Kidney (tissue), 14 donors: ENCODE results near the gene BTAF1. TPM values are rescaled to one million over a fixed set of nuclear protein-coding genes. Genes with fewer than 3 reads are reported as not detected.

Experiments used
- DNase-seq, 5 donors: peaks; one replicate each; pipeline ENCODE4 v3.0.0-alpha.2; 2013 to 2020
- FAIRE-seq: peaks from 2 replicates; lab custom pipeline; 2012; peaks lifted over from hg19 to GRCh38; lab: Jason Lieb, UNC
- H3K27ac ChIP-seq, 2 donors: one replicate each; pipeline ENCODE4 v1.7.0; 2013; ENCODE audit warnings: low read depth in 2 of 2, low read length in 2 of 2, inconsistent platforms in 1 of 2
- H3K27me3 ChIP-seq: one replicate; pipeline ENCODE4 v1.7.1; 2013; ENCODE audit warnings: low read length, inconsistent platforms; ENCODE audit not compliant: control insufficient read depth, insufficient read depth
- H3K36me3 ChIP-seq, 3 donors: one replicate each; pipeline versions ENCODE4 v1.7.0 to v1.7.1; 2013; ENCODE audit warnings: low read length in 3 of 3, control low read depth in 1 of 3, inconsistent platforms in 1 of 3; ENCODE audit not compliant: insufficient read depth in 3 of 3, control insufficient read depth in 2 of 3
- H3K4me1 ChIP-seq, 3 donors: one replicate each; pipeline versions ENCODE4 v1.7.0 to v1.7.1; 2013; ENCODE audit warnings: low read length in 3 of 3, inconsistent platforms in 1 of 3, low read depth in 1 of 3; ENCODE audit not compliant: control insufficient read depth in 2 of 3, insufficient read depth in 2 of 3
- H3K4me3 ChIP-seq, 3 donors: one replicate each; pipeline versions ENCODE4 v1.7.0 to v1.8.1; 2013; ENCODE audit warnings: low read length in 3 of 3, control low read depth in 1 of 3, inconsistent platforms in 1 of 3
- H3K9ac ChIP-seq, 3 donors: one replicate each; pipeline versions ENCODE4 v1.7.0 to v1.7.1; 2013; ENCODE audit warnings: low read length in 3 of 3, control low read depth in 1 of 3, inconsistent platforms in 1 of 3
- H3K9me3 ChIP-seq, 3 donors: one replicate each; pipeline versions ENCODE4 v1.7.0 to v1.7.1; 2013; ENCODE audit warnings: low read length in 3 of 3, control low read depth in 1 of 3, inconsistent platforms in 1 of 3; ENCODE audit not compliant: control insufficient read depth in 2 of 3, insufficient read depth in 1 of 3
- intact Hi-C: fragments of 100-400 bp; cut with DNase I; formaldehyde crosslinking; loops from one replicate; pipeline ENCODE4 v1.11.1; 2022
- polyA plus RNA-seq: library from polyadenylated mRNA; stranded (reverse); fragments of 350-450 nt; fragmentation: Illumina TruSeq; extraction: RNeasy Lipid Tissue Mini Kit (QIAGEN cat#74804); gene quantifications from one replicate; pipeline ENCODE4 v1.2.3, GENCODE V29; 2014; ENCODE audit warnings: low read depth, low replicate concordance; ENCODE audit not compliant: insufficient read depth
- total RNA-seq: library from RNA; stranded (reverse); fragmentation: NEBNext Ultra II Directional; extraction: Animal tissue kit (Norgen Biotek cat#: 25700); gene quantifications from one replicate; pipeline ENCODE4 v1.2.1, GENCODE V29; 2021
- TF ChIP-seq, protein P1 (sequence below): IDR thresholded peaks from 3 replicates; pipeline ENCODE4 v1.5.1; 2012; ENCODE audit warnings: mild to moderate bottlenecking, moderate library complexity, borderline replicate concordance; ENCODE audit not compliant: insufficient read depth; ENCODE audit errors: extremely low read depth
- donor health status: control.
- donor health status: control.
- donor health status: control.
- donor health status: control.
- donor health status: control.
- donor health status: DM: yes; HTN: yes; CAD: no.
- donor health status: Normal renal cell carcinoma (clear cell type).

Gene BTAF1
- total and polyA plus RNA-seq, 2 donors from 2014 or later = 4.3 to 35.1 TPM

DNA sequence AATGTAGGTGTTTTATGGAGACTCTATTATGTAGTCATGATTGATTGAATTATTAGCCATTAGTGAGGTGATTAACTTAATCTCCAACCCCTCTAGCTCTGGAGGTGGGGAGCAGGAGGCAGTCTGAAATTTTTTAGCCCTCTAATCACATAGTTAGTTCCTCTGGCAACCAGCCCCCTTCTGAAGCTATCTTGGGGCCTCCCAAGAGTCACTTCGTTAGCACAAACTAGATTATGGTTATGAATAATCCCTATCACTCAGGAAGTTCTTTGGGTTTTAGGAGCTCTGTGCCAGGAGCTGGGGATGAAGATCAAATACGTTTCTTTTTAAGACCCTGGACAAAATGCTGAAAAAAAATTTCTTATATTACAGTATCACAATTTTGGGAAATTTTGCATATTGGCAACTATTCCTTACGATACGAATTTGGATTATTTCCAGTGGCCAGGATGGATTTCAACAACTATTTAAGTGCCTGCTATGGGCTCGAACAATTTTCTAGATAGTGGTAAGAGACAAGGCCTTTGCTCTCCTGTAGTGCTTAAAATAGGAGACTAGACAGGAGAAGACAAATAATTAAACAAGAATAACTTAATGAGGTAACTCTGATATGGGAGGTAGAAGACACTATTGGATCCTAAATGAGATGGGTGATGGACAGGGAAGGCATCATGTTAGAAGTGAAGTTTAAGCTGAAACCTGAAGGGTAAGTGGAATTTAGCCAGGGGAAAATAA lies 52.9 kb downstream of the BTAF1 start:
- H3K4me1 ChIP-seq = no peaks in the 10 kb centered on the region
- TF ChIP-seq, protein P1, sequence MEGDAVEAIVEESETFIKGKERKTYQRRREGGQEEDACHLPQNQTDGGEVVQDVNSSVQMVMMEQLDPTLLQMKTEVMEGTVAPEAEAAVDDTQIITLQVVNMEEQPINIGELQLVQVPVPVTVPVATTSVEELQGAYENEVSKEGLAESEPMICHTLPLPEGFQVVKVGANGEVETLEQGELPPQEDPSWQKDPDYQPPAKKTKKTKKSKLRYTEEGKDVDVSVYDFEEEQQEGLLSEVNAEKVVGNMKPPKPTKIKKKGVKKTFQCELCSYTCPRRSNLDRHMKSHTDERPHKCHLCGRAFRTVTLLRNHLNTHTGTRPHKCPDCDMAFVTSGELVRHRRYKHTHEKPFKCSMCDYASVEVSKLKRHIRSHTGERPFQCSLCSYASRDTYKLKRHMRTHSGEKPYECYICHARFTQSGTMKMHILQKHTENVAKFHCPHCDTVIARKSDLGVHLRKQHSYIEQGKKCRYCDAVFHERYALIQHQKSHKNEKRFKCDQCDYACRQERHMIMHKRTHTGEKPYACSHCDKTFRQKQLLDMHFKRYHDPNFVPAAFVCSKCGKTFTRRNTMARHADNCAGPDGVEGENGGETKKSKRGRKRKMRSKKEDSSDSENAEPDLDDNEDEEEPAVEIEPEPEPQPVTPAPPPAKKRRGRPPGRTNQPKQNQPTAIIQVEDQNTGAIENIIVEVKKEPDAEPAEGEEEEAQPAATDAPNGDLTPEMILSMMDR = no peak
- no peaks in the 10 kb centered on the region for H3K27me3 ChIP-seq
- no peak for FAIRE-seq
- no peak for DNase-seq
- no peak overlapping the region for H3K9ac ChIP-seq
- H3K4me3 ChIP-seq = no peak overlapping the region
- H3K9me3 ChIP-seq = no peaks in the 10 kb centered on the region
- no peak overlapping the region for H3K27ac ChIP-seq
- peaks cover 0 to 3% (median 3%) of the 10 kb centered on the region in 3 donors for H3K36me3 ChIP-seq
- intact Hi-C loops = no loop called here

DNA sequence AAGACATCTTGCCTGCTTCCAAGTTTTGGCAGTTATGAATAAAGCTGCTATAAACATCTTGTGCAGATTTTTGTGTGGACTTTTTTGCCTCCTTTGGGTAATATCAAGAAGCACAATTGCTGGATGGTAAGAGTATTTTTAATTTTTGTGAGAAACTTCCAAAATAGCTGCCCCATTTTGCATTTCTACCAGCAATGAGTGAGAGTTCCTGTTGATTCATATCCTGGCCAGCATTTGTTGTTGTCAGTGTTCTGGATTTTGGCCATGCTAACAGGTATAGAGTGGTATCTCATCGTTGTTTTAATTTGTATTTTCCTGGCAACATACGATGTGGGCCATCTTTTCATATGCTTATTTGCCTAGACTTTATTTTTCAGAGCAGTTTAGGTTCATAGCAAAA lies 53.9 kb downstream of the BTAF1 start:
- no peak overlapping the region for H3K4me3 ChIP-seq
- no peaks in the 10 kb centered on the region for H3K9me3 ChIP-seq
- no peak overlapping the region for H3K9ac ChIP-seq
- H3K27ac ChIP-seq = no peak overlapping the region
- FAIRE-seq = no peak
- H3K4me1 ChIP-seq = no peaks in the 10 kb centered on the region
- intact Hi-C loops = no loop called here
- H3K36me3 ChIP-seq = peaks cover 0 to 5% (median 2%) of the 10 kb centered on the region in 3 donors
- H3K27me3 ChIP-seq = no peaks in the 10 kb centered on the region
- TF ChIP-seq, protein P1 = no peak
- DNase-seq = no peak

GRCh38 chr10:91978585-91978984 lies 55.0 kb downstream of the BTAF1 start:
- no peaks in the 10 kb centered on the region for H3K27me3 ChIP-seq
- H3K9ac ChIP-seq = no peak overlapping the region
- DNase-seq = no peak
- TF ChIP-seq, protein P1 = no peak
- no peak for FAIRE-seq
- peaks cover 0 to 14% (median 13%) of the 10 kb centered on the region in 3 donors for H3K36me3 ChIP-seq
- intact Hi-C loops = no loop called here
- H3K4me3 ChIP-seq = no peak overlapping the region
- H3K27ac ChIP-seq = no peak overlapping the region
- H3K4me1 ChIP-seq = no peaks in the 10 kb centered on the region
- H3K9me3 ChIP-seq = no peaks in the 10 kb centered on the region

- TF ChIP-seq, protein P1 = no peak
- Histone ChIP-seq H3K27ac (no peak overlapping the region), H3K27me3 (no peaks in the 10 kb centered on the region), H3K9ac (no peak overlapping the region), H3K36me3 (peaks cover 0 to 18% (median 14%) of the 10 kb centered on the region in 3 donors), H3K4me3 (no peak overlapping the region), H3K4me1 (no peaks in the 10 kb centered on the region), H3K9me3 (no peaks in the 10 kb centered on the region)
- intact Hi-C loops = no loop called here
- FAIRE-seq = no peak
- DNase-seq = no peak
Measured at GRCh38 chr10:91980319-91980718, 56.7 kb downstream of the BTAF1 start.
